HG03097 (cell line): ENCODE data around the gene ETS1.

Experiments
- ATAC-seq: cut with Tn5 transposase; IDR thresholded peaks from one replicate; pipeline ENCODE4 v1.9.1; 2021; ENCODE audit not compliant: unreplicated experiment, low FRiP score

The ETS1 gene

DNA sequence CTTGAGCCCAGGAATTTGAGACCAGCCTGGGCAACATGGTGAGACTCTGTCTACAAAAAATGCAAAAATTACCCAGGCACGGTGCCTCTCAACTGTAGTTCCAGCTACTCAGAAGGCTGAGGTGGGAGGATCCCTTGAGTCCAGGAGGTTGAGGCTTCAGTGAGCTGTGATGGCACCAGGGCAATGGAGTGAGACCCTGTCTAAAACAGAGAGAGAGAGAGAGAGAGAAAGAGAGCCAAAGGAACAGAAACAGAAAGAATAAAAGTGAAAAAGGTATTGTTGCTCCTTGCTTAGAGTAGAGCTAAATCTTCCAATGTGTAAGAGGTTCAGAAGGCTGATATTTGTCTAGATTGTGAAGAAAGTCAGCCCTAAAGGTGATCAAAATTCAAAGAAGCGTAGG, 8.9 kb upstream of the ETS1 start:
- ATAC-seq, result no peak

DNA sequence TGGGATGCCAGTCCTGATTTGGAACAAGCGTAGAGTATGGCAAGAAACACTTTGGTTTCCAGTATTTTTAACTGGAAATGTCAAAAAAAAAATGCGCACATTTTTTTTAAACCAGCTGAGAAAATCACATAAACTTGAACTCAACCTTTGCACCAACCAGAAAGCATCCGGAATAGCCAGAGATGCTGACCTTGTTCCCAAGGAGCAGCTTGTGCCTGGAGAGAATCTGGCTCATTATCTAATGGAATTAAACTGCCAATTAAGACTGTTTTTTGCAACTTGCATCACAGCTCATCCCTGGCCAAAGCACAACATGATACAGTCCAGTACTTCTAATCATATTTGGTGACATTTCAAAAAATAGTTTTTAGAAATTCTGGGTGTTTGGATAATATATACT, 8.4 kb upstream of the ETS1 start:
- no peak for ATAC-seq

DNA sequence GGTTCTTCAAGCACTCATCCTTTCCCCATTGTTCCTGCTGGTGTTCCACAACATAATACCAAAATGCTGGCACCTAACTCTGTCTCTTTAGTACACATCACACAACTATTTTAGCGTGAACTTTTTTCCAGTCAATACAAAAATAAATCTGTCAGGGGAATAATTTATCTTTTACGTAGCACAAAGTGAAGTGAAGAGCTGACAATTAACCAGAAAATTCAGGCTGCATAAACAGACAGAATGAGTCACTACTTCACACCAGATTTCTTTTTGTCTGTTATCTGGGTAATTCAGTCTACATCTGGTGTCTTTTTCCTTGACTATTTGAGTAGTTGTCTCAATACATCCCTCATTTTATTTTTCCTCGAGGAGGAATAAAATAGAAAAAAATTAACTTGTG, 7.9 kb upstream of the ETS1 start:
- no peak for ATAC-seq

DNA sequence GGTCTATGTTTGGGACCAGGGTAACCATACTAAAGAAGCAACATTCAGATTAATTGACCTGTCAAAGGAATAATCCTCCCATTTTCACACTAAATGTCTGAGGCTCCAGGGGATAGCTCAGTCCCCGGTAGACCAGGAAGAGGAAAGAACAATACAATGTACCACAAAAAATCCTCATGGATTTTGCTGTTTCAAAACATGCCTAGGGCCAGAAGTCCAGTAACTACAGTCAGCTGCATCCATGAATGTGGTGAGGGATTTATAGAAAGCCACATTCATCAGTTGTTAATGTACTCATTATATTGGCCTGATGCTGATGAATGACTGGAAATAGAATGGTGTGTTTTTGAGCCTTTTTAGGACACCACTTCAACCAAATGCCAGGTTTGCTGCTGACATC, 6.9 kb upstream of the ETS1 start:
- no peak for ATAC-seq

DNA sequence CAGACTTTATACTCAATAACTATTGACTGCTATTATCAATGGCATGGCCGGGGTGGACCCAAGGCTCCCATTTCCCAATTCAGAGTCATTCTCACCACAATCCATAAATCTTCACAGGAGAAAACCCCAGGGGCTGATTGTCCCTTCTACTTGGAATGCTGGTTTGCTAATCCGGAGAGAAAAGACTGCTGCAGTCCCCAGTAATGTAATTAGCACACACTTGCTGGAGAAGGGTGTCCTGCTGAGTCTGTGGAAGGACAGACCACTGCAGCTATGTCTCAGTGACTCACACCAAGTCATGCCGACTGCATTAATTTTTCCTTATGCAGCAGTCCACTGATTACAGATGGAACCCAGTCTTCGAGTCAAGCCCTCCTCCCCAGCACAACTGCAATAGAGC, 5.9 kb upstream of the ETS1 start:
- ATAC-seq, result no peak

DNA sequence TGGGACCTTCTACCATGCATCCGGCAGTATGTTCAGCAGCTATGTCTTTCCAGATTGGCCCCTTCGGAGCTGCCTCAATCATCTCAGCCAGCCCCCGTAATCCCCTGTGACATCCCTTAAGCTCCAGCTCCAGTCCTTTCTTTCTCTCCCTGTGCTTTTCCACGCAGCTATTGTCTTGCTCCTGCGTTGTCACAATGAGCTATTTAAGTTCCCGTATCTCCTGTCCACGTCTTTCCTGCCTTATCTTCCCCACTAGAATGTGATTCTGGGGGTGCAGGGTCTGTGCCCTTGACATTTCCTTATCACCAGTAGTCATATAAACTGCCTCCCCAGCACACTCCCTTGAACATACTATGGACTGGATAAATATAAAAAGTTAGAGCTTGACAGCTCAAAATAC, 5.1 kb upstream of the ETS1 start:
- no peak for ATAC-seq

DNA sequence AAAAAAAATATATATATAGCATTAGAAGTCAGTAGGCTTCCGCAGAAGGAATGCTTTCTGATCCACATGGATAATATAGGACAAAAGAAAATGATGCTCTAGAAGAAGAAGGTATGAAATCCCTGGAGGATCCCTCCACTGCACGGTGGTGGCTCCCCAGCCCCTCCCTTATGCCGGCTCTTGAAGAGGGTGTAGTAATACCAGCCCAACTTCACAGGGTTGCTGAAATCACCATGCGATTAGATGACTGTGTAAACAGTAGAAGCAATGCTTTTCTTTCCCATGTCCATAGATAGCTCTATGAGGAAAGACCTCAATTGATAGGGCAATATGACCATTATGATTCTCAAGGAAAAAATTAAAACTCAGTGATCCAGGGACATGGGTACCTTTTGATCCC, 3.2 kb upstream of the ETS1 start:
- no peak for ATAC-seq

DNA sequence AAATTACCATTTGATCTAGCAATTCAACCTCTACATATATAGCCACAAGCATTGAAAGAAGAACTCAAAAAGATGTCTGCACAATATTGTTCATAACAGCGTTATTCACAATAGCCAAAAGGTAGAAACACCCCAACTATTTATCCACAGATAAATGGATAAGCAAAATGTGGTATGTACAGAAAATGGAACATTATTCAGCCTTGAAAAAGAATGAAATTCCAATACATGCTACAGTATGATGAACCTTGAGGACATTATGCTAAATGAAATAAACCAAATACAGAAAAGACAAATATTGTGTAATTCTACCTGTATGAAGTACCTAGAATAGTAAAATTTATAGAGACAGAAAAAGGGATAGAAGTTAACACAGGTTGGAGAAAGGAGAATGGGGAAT, 2.6 kb upstream of the ETS1 start:
- ATAC-seq, result no peak

DNA sequence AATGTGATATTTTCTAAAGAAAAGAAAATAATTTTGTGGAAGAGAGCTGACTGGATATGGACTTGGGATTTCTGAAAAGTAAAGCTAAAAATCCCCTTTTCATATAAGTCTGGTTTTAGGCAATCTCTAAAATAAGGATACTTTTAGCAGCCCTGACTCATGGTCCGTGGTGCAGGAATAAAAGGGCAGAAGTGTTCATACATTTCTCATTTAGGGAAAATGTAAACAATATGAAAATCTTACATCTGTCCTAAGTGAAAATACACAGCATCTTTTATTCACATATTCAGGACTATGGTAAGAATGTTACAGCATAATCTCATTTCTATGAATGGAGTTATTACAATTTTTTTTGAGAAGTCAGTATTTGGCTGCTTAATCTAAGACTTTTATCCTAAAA, 735 bp upstream of the ETS1 start:
- ATAC-seq, result no peak

DNA sequence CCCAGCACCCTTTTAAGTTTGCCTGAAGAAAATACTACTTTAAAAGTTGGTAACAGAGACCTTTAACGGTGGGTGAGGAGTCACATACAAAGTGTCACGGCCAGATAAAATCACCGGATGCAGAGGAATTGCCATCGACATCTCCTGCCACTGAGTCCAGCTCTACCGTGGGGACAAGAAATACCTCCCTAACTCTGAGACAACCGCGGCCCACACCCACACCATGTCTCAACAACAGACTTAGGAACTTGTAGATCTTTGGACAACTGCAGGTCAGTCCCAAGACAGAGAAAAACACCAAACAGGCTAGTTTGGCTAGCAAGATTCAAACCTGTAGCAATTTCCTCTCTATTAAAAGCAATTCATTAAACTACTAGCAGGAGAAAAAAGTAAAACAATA, 669 bp downstream of the ETS1 start:
- no peak for ATAC-seq

DNA sequence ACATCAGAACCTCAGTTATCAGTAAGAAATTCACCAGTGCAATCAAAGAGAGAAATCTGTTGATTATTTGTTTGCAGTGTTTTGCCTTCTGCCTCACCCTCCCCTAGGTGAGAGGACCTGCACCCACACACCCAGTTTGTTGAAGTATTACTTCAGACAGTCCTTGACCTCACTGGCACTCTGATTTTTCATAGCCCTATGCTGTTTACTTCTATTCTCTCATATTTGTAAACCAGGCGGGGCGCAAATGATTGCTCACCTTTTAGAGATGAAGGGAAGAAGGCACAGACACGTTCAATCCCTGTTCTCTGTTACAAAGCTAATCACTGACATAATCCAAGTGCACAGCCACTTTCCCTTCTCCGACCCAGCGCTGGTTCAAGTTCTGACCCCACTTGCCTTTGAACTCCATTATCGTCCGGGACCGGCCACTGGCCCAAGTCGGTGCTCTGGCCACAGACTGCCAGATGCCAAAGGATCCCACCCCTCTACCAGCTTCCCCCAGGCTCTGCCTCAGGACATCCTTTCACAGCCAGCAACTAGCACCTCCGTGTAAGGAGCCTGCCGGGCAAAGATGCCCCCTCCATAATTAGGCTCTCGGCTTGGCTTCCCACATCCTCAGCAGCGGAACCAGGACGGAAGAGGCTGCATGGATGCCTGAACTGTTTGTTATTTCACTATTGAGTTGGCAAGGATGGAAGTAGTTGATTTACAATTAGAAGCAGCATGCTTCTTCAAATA, 1.7 kb downstream of the ETS1 start:
- ATAC-seq, result no peak

DNA sequence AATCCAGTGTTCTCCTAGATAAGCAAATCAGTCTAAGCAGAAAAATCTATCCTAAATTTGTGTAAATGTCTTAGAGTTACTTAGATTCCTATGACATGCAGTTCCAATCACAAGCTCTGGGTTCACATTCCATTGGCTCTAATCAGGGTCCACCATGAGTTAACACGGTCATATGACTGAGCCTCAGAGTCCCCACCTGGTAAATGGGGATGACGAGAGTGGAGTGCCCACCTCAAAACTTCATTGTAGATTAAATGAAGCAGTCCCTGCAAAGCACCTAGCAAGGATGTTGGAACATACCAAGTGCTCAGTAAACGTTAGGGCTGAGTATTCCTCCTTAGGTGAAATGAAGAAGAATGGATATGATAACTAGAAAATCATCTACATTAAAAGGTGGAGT, 3.1 kb downstream of the ETS1 start:
- ATAC-seq, result no peak

DNA sequence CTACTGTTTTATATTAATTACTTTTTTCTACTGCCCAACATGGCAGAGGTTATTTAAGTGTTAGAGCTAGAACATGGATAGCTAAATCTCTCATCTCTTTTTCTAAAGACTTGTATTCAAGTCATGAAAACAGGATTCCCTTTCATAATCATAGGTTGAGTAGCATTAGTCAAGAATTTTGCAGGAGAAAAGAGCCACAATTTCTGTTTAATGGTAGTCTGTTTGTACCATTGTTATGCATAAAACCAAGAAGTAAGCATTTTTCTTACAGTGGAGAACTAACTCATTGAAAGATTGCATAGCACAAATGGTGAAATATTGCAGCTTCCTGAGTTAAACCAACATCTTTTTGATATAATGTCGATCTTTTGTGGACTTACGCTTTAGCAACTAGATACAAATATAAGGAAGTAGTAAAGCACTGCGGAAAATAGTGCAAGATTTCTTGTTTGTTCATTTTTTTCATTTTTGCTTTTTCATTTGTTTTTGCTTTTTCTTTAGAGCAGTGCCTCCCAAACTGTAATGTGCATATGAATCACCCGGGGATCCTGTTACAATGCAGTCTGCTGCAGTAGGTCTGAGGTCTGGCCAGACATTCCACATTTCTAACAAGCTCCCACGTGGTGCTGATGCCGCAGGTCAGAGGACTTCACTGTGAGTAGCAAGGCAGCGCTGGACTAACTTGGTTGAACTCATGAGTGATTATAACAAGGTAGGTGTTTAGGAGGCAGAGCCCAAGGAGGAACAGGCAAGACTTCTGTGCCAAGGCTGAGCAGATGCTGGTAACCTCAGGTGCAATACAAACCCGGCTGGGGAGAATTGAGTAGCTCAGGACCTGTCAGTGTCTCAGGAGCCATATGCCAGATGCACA, 4.6 kb downstream of the ETS1 start:
- ATAC-seq, result no peak

DNA sequence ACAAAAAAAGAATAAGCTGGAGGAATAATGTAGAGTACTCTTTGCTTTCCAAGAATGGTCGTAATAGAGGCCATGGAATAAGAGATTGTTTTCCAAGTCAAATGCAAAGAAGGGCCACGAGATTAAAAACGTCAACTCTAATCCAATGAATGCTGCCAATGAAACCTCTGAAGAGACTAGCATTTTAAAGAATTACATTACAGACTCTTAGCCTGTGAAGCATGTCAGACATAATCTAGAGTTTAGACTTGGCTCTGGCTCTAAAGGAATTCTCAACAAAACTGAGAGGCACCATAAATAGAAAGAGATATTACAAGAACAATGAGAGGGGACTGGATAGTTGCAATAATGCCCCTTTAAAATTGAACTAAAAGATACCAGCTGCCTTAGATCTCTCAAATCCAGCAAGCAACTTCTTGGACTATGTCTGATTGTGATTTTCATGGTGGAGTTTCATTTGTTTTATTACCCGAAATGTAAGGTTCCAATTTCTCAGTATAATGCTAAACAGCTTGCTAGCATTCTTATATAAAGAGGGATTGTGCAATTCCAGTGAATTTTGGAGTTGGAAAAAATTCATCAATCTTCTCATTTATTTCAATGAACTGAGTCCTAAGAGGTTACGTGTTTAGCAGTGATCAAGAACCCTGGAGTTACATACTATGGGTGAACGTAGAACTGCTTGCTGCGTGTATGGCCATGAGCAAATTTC, 5.6 kb downstream of the ETS1 start:
- ATAC-seq, result no peak

DNA sequence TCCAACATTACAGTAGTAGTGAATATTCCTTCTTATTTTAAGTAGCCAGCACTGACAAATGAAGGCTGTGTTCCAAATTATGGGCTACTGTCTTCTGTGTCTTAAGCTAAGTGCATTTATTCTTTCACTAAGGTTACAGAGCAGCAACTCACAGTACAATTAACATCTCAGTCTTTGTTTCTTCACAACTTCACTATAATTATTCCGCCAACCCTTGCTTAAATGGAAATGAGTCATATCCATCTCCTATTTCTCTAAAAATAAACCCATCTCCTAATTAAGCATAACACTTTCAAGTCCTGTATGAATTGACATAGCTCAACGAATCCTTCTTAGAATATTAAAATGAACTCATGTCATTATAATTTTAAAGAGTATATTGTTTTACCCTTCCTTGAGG, 6.7 kb downstream of the ETS1 start:
- no peak for ATAC-seq

DNA sequence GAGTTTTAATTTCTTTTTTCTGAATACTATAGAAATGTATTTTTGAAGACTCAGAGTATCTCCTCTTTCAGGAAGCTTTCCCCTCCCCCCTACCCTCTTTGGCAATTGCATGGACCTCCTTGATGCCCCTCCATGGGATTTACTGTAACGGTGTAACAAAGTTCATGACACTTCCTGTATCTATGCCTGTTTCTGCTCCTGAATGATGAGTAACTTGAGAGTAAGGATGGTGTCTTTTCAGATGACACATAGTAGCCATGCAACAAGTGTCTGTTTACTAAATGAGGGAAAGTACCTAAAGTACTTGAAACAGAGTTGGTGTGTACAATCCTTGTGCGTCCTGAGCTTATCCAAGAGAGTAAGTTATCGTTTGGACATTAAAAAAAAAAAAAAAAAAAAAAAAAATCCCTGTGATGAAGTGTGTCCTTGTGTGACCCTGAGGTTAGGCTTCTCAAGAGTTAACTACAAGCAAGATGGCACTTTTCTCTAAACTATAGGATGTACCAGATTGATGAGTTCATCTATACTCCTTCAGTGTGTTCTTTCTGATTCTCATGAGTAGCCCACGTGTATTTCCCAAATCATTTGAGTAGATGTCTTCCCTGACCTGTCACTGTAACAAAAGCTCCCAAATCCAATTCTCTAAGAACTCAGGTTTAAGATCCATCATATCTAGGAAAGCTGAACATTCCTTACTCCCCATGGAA, 7.4 kb downstream of the ETS1 start:
- no peak for ATAC-seq

DNA sequence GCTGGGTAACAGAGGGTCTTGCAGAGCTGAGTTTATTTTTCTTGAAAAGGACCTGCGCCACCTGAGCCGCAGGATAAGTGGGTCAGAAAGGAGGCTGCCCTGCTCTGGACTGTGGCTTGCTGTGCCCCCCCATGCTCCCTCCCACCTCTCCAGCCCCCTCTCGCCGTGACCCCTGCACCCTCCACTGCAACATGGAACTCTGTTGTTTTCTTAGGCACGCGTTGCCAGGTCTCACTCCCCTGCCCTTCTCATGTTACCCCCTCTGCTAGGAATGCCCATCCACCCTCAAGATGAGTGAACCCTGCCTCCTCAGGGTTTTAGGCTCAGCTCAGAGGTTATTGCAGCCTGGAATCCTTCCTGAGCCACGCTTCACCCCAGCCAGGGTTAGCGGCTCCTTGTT, 10.8 kb downstream of the ETS1 start:
- ATAC-seq, result no peak

DNA sequence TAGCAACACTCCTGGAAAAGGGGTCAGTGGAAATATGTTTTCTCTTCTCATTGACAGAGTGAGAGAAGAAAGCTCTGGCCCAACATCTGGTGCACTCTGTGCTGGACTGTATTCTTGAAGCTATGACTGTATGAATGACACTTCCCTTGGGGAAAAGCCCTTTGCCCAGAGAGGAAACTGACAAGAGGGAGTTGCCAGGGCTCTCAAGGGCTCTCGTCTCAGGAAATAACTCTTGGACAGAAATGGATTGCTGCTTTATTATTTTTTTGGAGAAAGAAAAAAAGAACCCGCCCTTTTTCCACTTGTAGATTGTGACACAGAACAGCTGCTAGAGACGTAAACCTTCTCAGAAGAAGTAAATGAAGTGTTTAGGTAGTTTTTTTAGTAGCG, 11.4 kb downstream of the ETS1 start:
- peak; percentile 44 for ATAC-seq

DNA sequence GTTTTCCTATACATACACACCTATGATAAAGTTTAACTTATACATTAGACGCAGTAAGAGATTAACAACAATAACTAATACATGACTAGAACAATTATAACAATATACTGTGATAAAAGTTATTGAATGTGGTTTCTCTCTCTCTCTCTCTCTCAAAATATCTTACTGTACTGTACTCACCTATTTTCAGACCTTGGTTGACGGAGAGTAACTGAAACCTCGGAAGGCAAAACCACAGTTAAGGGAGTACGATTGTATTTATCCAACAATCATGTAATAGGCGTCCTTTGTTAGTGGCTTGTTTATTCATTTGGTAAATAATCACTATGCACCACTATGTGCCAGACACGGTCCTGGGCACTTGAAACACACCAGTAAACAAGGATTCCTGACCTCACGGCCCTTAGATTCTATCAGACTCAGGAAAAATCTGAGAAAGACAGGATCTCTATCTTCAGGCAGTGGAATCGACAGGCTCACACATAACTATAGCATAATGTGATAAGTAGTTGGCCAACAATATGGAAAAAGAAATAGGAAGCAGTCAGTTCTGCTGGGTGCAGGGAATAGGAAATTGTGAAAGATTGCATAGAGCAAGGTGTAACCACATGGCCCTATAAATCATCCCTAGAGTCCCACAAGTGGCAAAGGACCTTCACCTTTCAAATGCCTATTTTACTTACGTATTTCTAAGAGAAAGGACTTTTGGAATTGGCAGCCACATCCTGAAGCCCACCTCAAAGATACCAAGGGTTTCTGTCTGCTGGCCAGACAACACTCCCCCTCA, 12.0 kb downstream of the ETS1 start:
- peak; percentile 21 for ATAC-seq

DNA sequence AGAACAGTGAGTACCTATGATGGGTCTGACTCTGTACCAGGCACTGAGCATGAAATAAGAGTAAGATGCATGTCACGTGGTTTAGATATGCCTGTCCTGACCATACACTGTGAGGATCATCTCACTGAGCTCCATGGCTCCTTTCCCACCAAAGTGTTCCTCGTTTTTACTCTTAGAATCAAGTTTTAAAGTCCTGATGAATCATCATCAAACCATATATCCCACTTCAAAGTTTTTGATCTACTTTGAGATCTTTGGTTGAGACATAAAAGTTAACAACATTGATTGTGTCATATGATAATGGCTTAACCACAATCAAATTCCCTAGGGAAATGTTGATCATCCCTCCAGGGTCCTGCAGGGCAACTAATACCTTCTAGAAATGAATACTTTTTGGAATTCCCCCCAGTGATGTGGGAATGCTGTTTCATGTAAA, 12.8 kb downstream of the ETS1 start:
- ATAC-seq, result peak; percentile 22
